Subcutaneous adipose tissue (tissue), 4 donors: ENCODE results near the gene NPLOC4. TPM values are rescaled to one million over a fixed set of nuclear protein-coding genes. Genes with fewer than 3 reads are reported as not detected.

ENCODE experiments used
- CTCF ChIP-seq: fragments of 450-650 bp; IDR thresholded peaks from one replicate; pipeline ENCODE4 v1.5.1; 2016; ENCODE audit warnings: low read depth, mild to moderate bottlenecking, control low read depth, antibody characterized with exemption, moderate library complexity
- total RNA-seq, 4 donors: library from RNA; depleted of rRNA; stranded (reverse); fragments of >200 nt; gene quantifications; one replicate each; pipeline ENCODE4 v1.1.0, GENCODE V29; 2016

Gene NPLOC4
- 100 to 1,000 TPM in 1 of 4 donors, 10 to 100 TPM in 3; 47.4 to 112 (median 62.8) TPM for total RNA-seq

GRCh38 chr17:81636505-81637288, at the start of gene NPLOC4, which contains the start of gene TSPAN10:
Gene NPLOC4, minus strand, starts transcription at chr17:81637112. Its CDS starts 182 bp downstream, at chr17:81636930.
Gene TSPAN10, plus strand, starts transcription at chr17:81637196. Its CDS starts 5,217 bp downstream, at chr17:81642413.
- no peak for TF ChIP-seq CTCF

GRCh38 chr17:81686614-81687013, 49.7 kb upstream of the NPLOC4 start:
- TF ChIP-seq CTCF: no peak

GRCh38 chr17:81685108-81685507, 48.2 kb upstream of the NPLOC4 start:
- TF ChIP-seq CTCF: no peak

GRCh38 chr17:81684442-81684911, 47.6 kb upstream of the NPLOC4 start:
- no peak for TF ChIP-seq CTCF

GRCh38 chr17:81683584-81684441, 46.9 kb upstream of the NPLOC4 start, which contains the start of the genes ARL16 and HGS:
Gene ARL16, minus strand, starts transcription at chr17:81683797. Its CDS starts 44 bp downstream, at chr17:81683753.
Gene HGS, plus strand, starts transcription at chr17:81684011. Its CDS starts 56 bp downstream, at chr17:81684067.
- TF ChIP-seq CTCF: no peak

GRCh38 chr17:81683208-81683583, 46.3 kb upstream of the NPLOC4 start:
- no peak for TF ChIP-seq CTCF
